Measurements from ENCODE around the gene GNLY.
"Not testable (repeated sequence)": the region's sequence is repeated elsewhere in the genome, so short reads cannot be mapped to it uniquely, and the experiment has no call there.

Gene GNLY

GRCh38 chr2:85665264-85665937 is 28.8 kb upstream of the GNLY start:
- no peak for DNase-seq (ENCODE audit: low spot score)

- no peak for DNase-seq (ENCODE audit: low spot score)
These were observed 28.1 kb upstream of the GNLY start for GRCh38 chr2:85666016-85666415.

GRCh38 chr2:85666435-85667316 is 27.5 kb upstream of the GNLY start:
- peak; percentile 66 for DNase-seq (ENCODE audit: low spot score)

GRCh38 chr2:85667561-85668008 is 26.6 kb upstream of the GNLY start:
- DNase-seq (ENCODE audit: low spot score): no peak

- no peak for DNase-seq (ENCODE audit: low spot score)
These were observed 25.9 kb upstream of the GNLY start, which contains the start of gene SFTPB for GRCh38 chr2:85668009-85668856. Gene SFTPB (minus strand): TSS chr2:85668199. CDS start chr2:85668183, 16 bp downstream.

GRCh38 chr2:85668857-85669142 is 25.4 kb upstream of the GNLY start:
- no peak for DNase-seq (ENCODE audit: low spot score)

- DNase-seq (ENCODE audit: low spot score): no peak
These were observed 24.6 kb upstream of the GNLY start for GRCh38 chr2:85669549-85669948.

- not testable (repeated sequence) for DNase-seq (ENCODE audit: low spot score)
These were observed 23.7 kb upstream of the GNLY start for GRCh38 chr2:85670416-85670815.

- DNase-seq (ENCODE audit: low spot score): no peak
These were observed 21.7 kb upstream of the GNLY start for GRCh38 chr2:85672456-85672855.

GRCh38 chr2:85673716-85674375 is 20.3 kb upstream of the GNLY start:
- DNase-seq (ENCODE audit: low spot score): no peak

- DNase-seq (ENCODE audit: low spot score): no peak
These were observed 19.7 kb upstream of the GNLY start for GRCh38 chr2:85674417-85674816.

- DNase-seq (ENCODE audit: low spot score): no peak
These were observed 18.7 kb upstream of the GNLY start for GRCh38 chr2:85675427-85675826.

GRCh38 chr2:85675866-85676548 is 18.2 kb upstream of the GNLY start:
- no peak for DNase-seq (ENCODE audit: low spot score)

- DNase-seq (ENCODE audit: low spot score): no peak
These were observed 15.8 kb upstream of the GNLY start for GRCh38 chr2:85678377-85678776.

GRCh38 chr2:85678794-85679672 is 15.1 kb upstream of the GNLY start:
- peak; percentile 46 for DNase-seq (ENCODE audit: low spot score)

- DNase-seq (ENCODE audit: low spot score): peak; percentile 64
These were observed 13.3 kb upstream of the GNLY start for GRCh38 chr2:85680707-85681371.

- DNase-seq (ENCODE audit: low spot score): no peak
These were observed 12.8 kb upstream of the GNLY start for GRCh38 chr2:85681372-85681763.

- DNase-seq (ENCODE audit: low spot score): no peak
These were observed 12.4 kb upstream of the GNLY start for GRCh38 chr2:85681776-85682175.

- DNase-seq (ENCODE audit: low spot score): no peak
These were observed 11.8 kb upstream of the GNLY start for GRCh38 chr2:85682378-85682777.

- DNase-seq (ENCODE audit: low spot score): no peak
These were observed 9.8 kb upstream of the GNLY start for GRCh38 chr2:85684380-85684779.

Measured in pons (tissue), 1 donor.